Body of pancreas (tissue), 4 donors: ENCODE results near the gene MAGOHB. TPM values are rescaled to one million over a fixed set of nuclear protein-coding genes. Genes with fewer than 3 reads are reported as not detected.
A peak's percentile ranks its signal among the peaks of the same experiment; 100 is the strongest.
"Not testable (repeated sequence)": the region's sequence is repeated elsewhere in the genome, so short reads cannot be mapped to it uniquely, and the experiment has no call there.

Experiments
- ATAC-seq: fragments of 150-250 bp; one replicate; pipeline ENCODE4 v1.9.1; 2016
- DNase-seq, 4 donors: peaks; one replicate each; pipeline ENCODE4 v3.0.0-alpha.2; 2019
- H3K27ac ChIP-seq, 4 donors: fragments of 200-600 bp; sonication (generic); 1 replicate in 3 of 4; 2 replicates in 1 of 4; pipeline versions ENCODE4 v1.5.1 to v1.6.1; 2016 to 2019; ENCODE audit warnings: mild to moderate bottlenecking in 1 of 4, mixed read lengths in 1 of 4, moderate library complexity in 1 of 4
- H3K27me3 ChIP-seq, 2 donors: fragments of 200-600 bp; sonication (generic); one replicate each; pipeline ENCODE4 v1.6.0; 2016; ENCODE audit warnings: mild to moderate bottlenecking in 1 of 2
- H3K36me3 ChIP-seq, 2 donors: fragments of 200-600 bp; sonication (generic); replicated peaks in 1 of 2; 2 replicates each; pipeline ENCODE4 v1.5.1; 2016; ENCODE audit warnings: low read depth in 2 of 2; ENCODE audit not compliant: insufficient read depth in 1 of 2
- H3K4me1 ChIP-seq: fragments of 200-600 bp; sonication (generic); one replicate; pipeline ENCODE4 v1.6.0; 2016
- H3K4me3 ChIP-seq, 2 donors: fragments of 200-600 bp; sonication (generic); 1 replicate in 1 of 2; 2 replicates in 1 of 2; pipeline ENCODE4 v1.5.1; 2016 to 2019
- H3K9me3 ChIP-seq, 3 donors: fragments of 200-600 bp; sonication (generic); 1 replicate in 2 of 3; 2 replicates in 1 of 3; pipeline ENCODE4 v1.5.1; 2016
- POLR2A ChIP-seq, 3 donors: fragments of 450-650 bp; IDR thresholded peaks; one replicate each; pipeline ENCODE4 v1.6.1; 2016; ENCODE audit warnings: antibody characterized with exemption in 3 of 3, mild to moderate bottlenecking in 2 of 3
- WGBS, 2 donors: methylation state at CpG; one replicate each; pipeline ENCODE4 v1.1.5; 2017; 5-methylcytosine and 5-hydroxymethylcytosine counted together
- intact Hi-C: fragments of 100-400 bp; cut with DNase I; formaldehyde crosslinking; loops from one replicate; pipeline ENCODE4 v1.15.1; 2023
- total RNA-seq, 2 donors: library from RNA; depleted of rRNA; stranded (reverse); fragments of >200 nt; gene quantifications; one replicate each; pipeline ENCODE4 v1.1.0, GENCODE V29; 2016
- TF ChIP-seq, protein P1 (sequence below), 7 experiments: fragments of 450-650 bp in 4 of 7; fragments of 200-600 bp in 3 of 7; sonication (generic) in 3 of 7; IDR thresholded peaks; one replicate each; pipeline ENCODE4 v1.5.1; 2016 to 2019; ENCODE audit warnings: antibody characterized with exemption in 7 of 7

The MAGOHB gene
- 10 to 100 TPM; 16.9 to 17.5 TPM for total RNA-seq

DNA sequence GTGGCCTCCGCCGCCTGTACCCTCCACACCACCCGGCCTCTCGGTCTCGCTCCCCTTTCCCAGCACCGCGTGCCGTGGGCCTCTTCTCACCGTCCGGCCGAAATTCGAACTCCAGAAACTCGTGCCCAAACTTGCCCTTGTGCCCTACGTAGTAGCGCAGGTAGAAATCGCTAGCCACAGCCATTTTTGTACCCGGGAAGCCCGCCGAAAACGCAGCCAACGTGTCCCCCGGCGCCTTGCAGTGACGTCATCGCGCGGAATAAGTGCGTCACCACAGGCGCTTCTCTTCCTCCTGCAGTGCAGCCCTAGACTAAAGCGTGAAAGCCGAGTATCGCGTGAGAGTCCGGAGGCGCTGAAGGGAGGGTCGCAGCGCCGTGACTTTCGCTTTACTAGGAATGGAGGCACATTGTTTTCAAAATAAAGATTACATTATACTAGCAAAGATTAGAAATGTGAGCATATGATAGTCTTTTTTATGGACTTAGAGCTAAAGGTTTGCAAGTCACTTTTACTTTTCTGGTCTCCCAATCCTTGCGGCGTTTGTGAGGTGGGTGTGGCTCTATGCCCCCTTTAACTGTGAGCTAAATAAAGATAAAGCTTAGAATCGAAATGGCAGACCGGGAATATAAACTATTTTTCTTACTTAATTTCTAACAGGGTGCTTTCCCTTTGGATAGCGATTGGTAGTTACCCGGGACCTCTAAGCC is at the start of gene MAGOHB:
MAGOHB (minus strand) TSS at position 261 of the 707 bp plus-strand sequence; CDS start at position 184, 77 bp downstream.
- DNase-seq (peak; percentile 96 to 97 (median 96)), ATAC-seq (peak; percentile 99)
- Histone ChIP-seq H3K27ac (peak within 1 kb of the TSS; percentile 65 to 86 (median 82)), H3K36me3 (peaks cover 0 to 3% of the 10 kb centered on the region in 2 donors), H3K27me3 (no peaks in the 10 kb centered on the region), H3K4me1 (peaks cover 15% of the 10 kb centered on the region), H3K9me3 (no peaks in the 10 kb centered on the region), H3K4me3 (peak within 1 kb of the TSS; percentile 45 to 77)
- WGBS, 2 donors: 0 to 1% methylated on average over 43 of the region's 45 CpGs
- TF ChIP-seq POLR2A (IDR thresholded peaks at IDR 0.05): peak; percentile 46 to 84 (median 81)
- TF ChIP-seq, protein P1, sequence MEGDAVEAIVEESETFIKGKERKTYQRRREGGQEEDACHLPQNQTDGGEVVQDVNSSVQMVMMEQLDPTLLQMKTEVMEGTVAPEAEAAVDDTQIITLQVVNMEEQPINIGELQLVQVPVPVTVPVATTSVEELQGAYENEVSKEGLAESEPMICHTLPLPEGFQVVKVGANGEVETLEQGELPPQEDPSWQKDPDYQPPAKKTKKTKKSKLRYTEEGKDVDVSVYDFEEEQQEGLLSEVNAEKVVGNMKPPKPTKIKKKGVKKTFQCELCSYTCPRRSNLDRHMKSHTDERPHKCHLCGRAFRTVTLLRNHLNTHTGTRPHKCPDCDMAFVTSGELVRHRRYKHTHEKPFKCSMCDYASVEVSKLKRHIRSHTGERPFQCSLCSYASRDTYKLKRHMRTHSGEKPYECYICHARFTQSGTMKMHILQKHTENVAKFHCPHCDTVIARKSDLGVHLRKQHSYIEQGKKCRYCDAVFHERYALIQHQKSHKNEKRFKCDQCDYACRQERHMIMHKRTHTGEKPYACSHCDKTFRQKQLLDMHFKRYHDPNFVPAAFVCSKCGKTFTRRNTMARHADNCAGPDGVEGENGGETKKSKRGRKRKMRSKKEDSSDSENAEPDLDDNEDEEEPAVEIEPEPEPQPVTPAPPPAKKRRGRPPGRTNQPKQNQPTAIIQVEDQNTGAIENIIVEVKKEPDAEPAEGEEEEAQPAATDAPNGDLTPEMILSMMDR (IDR thresholded peaks at IDR 0.05): peak in 2 of 7 experiments; percentile 20 to 32
- intact Hi-C loops: no loop called here

DNA sequence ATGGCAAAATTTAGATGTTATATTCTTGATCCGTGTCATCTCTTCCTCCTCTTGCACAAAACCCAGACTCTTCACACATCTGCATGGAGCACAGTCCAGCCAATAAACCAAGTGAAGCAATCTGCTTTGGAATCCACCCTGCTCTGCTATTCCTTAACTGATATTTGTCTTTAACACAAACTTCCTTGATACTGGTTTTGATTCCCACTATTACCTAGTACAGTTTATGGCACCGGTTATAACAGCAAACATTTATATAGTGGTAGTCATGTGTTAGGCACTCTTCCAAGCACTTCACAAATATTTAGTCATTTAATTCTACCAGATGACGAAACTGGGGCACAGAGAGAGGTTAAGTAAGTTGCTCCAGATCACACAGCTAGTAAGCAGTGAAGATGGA is 47.9 kb upstream of the MAGOHB start:
- H3K4me1 ChIP-seq: no peaks in the 10 kb centered on the region
- H3K9me3 ChIP-seq: no peaks in the 10 kb centered on the region
- H3K4me3 ChIP-seq: no peak overlapping the region
- DNase-seq: no peak
- intact Hi-C loops: no loop called here
- no peaks in the 10 kb centered on the region for H3K36me3 ChIP-seq
- no peak for ATAC-seq
- no peak overlapping the region for H3K27ac ChIP-seq
- 29 to 32% methylated on average over 3 of the region's 3 CpGs for WGBS, 2 donors
- no peak for TF ChIP-seq POLR2A (IDR thresholded peaks at IDR 0.05)
- TF ChIP-seq, protein P1 (IDR thresholded peaks at IDR 0.05): no peak
- no peaks in the 10 kb centered on the region for H3K27me3 ChIP-seq

DNA sequence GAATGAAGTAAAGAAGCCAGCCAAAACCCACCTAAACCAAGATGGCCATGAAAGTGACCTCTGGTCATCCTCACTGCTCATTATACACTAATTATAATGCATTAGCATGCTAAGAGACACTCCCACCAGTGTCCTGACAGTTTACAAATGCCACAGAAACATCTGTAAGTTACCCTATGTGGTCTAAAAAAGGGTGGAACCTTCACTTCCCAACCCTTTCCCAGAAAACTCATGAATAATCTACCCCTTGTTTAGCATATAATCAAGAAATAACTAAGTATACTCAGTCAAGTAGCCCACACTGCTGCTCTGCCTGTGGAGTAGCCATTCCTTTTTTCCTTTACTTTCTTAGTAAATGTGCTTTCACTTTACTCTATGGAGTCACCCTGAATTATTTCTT is 40.6 kb upstream of the MAGOHB start:
- ATAC-seq (no peak), DNase-seq (no peak)
- TF ChIP-seq, protein P1 (IDR thresholded peaks at IDR 0.05): no peak
- no peak for TF ChIP-seq POLR2A (IDR thresholded peaks at IDR 0.05)
- Histone ChIP-seq H3K27me3 (no peaks in the 10 kb centered on the region), H3K36me3 (no peaks in the 10 kb centered on the region), H3K4me1 (no peaks in the 10 kb centered on the region), H3K27ac (no peak overlapping the region), H3K4me3 (no peak overlapping the region), H3K9me3 (no peaks in the 10 kb centered on the region)
- intact Hi-C loops: no loop called here

DNA sequence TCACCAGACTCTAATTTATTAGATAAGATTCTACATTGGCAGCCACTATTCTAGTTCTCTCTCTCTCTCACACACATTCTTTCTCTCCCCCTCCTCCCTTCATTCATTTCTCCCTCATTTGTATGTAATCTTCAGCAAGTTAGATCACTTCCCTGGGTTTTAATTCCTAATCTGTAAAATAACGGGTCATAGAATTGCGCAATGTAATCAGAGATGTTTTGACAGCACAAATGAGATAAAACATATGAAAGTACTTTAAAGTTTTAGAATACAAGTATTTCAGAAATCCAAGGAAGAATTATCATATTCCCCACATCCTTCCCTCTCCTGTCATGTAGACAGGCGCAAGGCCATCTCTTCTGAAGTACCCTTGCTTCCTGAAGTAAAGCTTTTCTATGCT is 38.8 kb upstream of the MAGOHB start:
- intact Hi-C loops: no loop called here
- H3K36me3 ChIP-seq: no peaks in the 10 kb centered on the region
- DNase-seq (no peak), ATAC-seq (no peak)
- TF ChIP-seq POLR2A (IDR thresholded peaks at IDR 0.05): no peak
- TF ChIP-seq, protein P1 (IDR thresholded peaks at IDR 0.05): no peak
- H3K4me1 ChIP-seq: no peaks in the 10 kb centered on the region
- 52 to 55% methylated on average over 3 of the region's 3 CpGs for WGBS, 2 donors
- H3K27me3 ChIP-seq: no peaks in the 10 kb centered on the region
- H3K4me3 ChIP-seq: no peak overlapping the region
- no peak overlapping the region for H3K27ac ChIP-seq
- no peaks in the 10 kb centered on the region for H3K9me3 ChIP-seq

DNA sequence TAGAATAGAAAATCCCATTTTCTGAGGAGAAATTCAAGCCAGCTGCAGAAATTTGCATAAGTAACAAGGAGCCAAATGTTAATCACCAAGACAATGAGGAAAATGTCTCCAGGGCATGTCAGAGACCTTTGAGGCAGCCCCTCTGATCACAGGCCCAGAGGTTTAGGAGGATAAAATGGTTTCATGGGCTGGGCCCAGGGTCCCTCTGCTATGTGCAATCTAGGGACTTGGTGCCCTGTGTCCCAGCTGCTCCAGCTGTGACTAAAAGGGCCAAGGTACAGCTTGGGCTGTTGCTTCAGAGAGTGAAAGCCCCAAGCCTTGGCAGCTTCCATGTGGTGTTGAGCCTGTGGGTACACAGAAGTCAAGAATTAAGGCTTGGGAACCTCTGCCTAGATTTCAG is 33.2 kb upstream of the MAGOHB start:
- H3K9me3 ChIP-seq, ATAC-seq, H3K36me3 ChIP-seq, H3K4me3 ChIP-seq, intact Hi-C loops, H3K4me1 ChIP-seq, DNase-seq, H3K27ac ChIP-seq, H3K27me3 ChIP-seq: not testable (repeated sequence)
